ENCODE measurements around the gene ITFG2.

DNA sequence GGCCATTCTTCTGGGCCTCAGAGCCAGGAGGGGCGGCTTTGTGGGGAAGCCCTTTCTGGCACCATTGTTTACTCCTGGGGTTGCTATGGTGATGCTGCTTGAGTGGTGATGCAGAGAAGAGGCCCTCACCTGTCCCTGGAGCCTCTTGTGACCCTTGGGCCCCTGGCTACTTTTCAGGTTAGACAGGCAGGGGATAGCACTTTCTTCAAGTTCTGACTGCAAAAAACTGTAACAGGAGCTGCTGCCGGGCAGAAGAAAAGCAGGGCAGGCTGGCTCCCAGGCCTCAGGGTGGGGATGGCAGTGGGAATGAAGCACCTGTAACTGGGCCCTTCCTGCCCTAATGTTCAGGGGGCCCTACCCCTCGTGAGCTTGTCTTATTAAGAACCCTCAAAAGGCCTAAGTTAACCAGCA, 44.6 kb downstream of the ITFG2 start, which contains the start of gene TEX52:
- TF ChIP-seq POLR2A (IDR thresholded peaks at IDR 0.05) = no peak
- TF ChIP-seq, protein P1, sequence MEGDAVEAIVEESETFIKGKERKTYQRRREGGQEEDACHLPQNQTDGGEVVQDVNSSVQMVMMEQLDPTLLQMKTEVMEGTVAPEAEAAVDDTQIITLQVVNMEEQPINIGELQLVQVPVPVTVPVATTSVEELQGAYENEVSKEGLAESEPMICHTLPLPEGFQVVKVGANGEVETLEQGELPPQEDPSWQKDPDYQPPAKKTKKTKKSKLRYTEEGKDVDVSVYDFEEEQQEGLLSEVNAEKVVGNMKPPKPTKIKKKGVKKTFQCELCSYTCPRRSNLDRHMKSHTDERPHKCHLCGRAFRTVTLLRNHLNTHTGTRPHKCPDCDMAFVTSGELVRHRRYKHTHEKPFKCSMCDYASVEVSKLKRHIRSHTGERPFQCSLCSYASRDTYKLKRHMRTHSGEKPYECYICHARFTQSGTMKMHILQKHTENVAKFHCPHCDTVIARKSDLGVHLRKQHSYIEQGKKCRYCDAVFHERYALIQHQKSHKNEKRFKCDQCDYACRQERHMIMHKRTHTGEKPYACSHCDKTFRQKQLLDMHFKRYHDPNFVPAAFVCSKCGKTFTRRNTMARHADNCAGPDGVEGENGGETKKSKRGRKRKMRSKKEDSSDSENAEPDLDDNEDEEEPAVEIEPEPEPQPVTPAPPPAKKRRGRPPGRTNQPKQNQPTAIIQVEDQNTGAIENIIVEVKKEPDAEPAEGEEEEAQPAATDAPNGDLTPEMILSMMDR (IDR thresholded peaks at IDR 0.05) = no peak
